OCI-LY3 (cell line): Measurements from ENCODE around the gene DNAJC17.

Experiments used
- EZH2phosphoT487 ChIP-seq: fragments of 200-600 bp; shearing (Covaris generic); IDR thresholded peaks from 2 replicates; pipeline ENCODE4 v1.6.1; 2018; ENCODE audit warnings: antibody characterized with exemption, mixed run types, low read depth
- TF ChIP-seq, protein P1 (sequence below): fragments of 200-600, 300-600 bp; sonication (generic); IDR thresholded peaks from 2 replicates; pipeline ENCODE4 v1.5.1; 2014; ENCODE audit warnings: antibody characterized with exemption, low read length, low read depth

DNA sequence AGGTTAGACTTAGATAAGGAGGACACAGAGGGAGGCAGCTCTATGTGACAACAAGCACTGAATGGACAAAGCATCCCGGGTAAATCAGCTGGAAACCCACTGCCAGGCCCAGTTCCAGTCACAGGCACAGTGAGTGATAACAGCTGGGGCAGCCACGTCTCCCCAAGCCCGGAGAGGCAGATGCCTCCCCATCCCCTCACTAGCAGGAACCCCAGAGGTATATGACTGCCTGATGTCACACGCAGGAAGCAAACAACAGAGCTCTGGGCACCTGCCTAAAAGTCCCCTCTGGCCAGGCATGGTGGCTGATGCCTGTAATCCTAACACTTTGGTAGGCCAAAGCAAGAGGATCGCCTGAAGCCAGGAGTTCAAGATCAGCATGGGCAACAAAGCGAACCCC is 19.3 kb downstream of the DNAJC17 start:
- no peak for TF ChIP-seq EZH2phosphoT487
- TF ChIP-seq, protein P1, sequence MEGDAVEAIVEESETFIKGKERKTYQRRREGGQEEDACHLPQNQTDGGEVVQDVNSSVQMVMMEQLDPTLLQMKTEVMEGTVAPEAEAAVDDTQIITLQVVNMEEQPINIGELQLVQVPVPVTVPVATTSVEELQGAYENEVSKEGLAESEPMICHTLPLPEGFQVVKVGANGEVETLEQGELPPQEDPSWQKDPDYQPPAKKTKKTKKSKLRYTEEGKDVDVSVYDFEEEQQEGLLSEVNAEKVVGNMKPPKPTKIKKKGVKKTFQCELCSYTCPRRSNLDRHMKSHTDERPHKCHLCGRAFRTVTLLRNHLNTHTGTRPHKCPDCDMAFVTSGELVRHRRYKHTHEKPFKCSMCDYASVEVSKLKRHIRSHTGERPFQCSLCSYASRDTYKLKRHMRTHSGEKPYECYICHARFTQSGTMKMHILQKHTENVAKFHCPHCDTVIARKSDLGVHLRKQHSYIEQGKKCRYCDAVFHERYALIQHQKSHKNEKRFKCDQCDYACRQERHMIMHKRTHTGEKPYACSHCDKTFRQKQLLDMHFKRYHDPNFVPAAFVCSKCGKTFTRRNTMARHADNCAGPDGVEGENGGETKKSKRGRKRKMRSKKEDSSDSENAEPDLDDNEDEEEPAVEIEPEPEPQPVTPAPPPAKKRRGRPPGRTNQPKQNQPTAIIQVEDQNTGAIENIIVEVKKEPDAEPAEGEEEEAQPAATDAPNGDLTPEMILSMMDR: no peak
